Measurements from ENCODE around the gene PTPRG.
A peak's percentile ranks its signal among the peaks of the same experiment; 100 is the strongest.

The PTPRG gene

DNA sequence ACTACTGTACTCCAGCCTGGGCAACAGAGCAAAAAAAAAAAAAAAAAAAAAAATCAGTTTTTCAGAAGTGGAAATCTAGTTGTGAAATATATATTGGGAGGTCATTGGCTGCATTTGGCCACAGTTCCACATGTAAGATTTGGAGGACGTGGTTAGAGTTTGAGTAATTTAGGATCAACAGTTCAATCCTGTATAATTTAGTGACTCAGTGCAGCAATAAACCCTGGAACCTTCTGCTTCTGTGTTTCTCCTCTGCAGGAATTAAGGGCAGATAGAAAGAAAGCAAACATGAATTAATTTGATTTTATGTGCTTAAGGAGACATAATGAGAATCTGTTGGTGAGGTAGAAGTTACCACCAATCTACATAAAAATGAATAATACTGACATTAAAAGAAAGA, 347.0 kb downstream of the PTPRG start:
- no peak for DNase-seq

DNA sequence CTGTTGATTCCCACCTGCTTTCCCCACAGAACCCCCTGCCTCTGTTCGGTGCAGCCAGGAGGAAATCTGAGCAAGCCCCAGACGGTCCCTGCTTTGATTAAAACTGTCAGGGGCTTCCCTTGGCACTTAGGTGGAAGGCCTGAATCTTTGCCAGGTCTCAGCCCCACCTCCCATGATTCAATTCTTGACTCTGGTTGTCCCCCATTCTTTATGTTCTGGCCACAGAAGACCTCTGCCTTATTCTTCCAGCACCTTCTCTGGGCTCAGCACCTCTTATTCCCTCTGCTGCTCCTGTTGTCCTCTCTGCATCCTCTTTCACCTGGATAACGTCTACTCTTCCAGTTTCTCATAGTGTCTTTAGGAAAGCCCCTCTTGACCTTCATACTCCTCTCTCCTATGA, 349.4 kb downstream of the PTPRG start:
- no peak for DNase-seq

DNA sequence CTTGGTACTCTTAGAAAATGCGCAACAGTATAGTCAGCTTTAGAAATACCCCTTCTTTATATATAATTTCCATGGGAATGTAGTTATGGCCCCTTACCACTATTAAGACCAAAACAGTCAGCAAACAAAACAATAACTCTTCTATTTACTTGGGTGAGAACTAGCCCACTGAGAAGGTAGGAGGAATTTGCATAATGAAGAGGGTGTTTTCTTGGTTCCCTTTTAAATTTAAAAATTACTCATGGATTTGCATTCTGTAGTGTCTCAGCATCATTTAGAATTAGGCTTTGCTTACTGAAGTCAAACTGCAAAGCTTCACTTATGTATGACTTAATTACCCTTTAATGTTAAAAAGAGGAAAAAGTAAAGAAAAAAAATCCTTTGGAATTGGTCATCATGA, 350.8 kb downstream of the PTPRG start:
- no peak for DNase-seq

DNA sequence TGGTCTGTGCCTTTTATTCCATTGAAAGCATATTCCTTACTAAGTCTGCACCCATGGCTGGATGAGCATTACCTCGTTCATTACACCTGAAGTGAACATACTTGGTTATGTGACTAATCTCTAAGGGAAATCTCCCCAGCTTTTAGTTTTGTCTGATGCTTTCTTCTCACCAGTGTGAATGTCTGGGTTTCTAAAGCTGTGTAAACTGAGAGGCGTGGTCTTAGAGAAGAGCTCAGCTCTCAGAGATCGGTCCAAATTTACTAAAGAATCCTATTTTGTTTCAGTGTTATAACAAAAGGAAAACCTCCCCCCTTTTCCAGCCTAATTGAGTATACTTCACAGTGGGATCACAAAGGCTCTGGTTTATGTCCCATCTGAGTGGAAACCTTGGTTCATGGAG, 352.3 kb downstream of the PTPRG start:
- no peak for DNase-seq

DNA sequence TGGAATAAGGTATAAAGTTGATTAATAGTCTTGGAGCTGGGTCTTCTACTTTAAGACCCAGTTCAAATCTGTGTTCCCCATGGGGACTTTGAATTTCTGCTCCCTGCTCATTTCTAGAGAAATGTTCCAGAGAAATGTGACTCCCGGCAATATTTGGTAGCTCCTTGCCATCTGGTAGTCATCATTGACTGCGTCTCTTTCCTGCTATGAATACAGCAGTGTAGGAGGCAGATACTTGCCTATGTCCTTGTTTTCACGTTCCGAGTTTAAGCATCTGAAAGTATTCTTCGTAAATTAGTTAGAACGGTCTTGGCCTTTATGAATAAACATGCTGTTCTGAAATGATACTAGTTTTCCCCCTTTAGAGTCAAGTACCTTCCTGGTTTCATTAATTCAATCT, 352.9 kb downstream of the PTPRG start:
- no peak for DNase-seq

DNA sequence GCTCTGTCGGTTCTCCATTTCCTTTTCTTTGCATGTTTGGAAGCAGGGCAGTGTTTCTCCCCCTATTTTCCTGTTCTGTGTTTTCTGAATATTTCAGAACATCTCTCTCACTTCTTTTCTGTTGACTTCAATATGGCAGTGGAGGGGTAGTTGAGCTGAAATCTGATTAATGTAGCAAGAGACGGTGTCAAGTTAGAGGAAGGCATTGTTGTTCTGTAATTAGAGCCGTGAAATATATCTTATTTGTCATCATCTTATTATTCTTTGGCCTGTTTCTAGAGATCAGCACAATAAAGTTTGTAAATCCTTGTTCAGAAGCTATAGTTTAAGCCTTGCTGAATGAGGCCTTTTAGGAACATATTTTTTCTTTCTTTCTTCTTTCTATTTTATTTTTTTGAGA, 353.9 kb downstream of the PTPRG start:
- no peak for DNase-seq

DNA sequence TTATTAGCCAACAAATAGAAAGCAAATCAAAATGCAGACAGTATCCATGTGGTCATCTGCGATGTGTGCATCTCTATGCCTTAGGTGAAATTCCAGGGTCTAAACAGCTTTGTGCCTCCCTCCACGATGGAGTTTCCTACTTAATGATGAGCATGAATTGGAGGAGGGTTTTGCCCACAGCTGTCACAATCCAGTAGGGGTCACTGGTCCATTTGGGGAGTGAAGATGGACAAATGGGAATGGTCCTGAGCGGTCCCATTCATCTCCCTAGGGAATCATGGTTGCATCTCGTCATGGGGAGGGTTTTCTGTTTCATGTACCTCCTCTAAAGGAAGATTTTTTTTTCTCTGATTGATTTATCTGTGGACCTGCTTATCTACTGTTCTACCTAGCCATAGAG, 358.0 kb downstream of the PTPRG start:
- DNase-seq, result no peak

DNA sequence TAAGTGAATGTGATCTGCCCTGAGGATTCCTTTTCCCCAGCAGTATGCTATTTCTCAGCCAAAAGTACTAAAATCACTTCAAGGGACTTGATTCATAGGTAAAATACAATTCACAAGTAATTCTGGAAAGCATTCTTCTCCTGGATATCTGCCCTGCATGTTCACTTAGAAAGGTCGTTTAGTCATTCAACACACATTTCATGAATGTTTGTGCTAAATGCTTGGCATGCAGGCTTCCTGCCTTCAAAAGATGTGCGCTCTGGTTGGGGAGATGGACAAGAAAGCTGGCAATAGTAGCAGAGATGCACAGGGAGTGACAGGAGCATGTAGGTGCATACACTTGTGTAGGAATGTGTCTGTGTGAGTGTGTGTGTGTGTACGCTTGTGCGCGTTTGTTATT, 360.7 kb downstream of the PTPRG start:
- DNase-seq, result no peak

DNA sequence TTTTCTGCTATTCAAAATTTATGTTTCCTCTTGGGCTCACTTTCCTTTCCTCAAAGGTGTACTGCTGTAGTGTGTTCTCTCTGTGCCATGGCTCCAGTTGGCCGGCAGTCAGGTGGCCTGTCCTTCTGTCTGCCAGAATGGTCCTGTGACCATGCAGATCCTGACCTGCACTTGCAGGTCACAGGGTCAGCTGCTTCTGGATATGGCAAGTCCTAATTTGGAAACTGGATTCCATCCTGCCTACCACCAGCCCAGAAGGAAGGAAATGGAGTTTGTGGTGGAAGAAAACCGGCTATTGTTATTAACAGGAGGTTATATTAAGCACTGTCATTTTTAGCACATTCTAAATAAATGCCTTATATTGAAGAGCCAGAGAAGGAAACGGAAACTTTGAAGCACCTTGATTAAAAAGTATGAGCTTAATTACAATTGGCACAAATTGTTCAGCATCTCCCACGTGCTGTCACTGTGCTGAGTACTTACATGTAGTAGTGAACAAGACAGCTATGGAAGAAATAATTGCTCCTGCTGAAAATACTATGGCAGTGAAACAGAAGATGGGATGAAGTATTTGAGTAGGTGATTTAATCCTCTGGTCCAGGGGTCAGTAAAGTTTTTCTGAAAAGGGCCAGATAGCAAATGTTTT, 362.8 kb downstream of the PTPRG start:
- no peak for DNase-seq

DNA sequence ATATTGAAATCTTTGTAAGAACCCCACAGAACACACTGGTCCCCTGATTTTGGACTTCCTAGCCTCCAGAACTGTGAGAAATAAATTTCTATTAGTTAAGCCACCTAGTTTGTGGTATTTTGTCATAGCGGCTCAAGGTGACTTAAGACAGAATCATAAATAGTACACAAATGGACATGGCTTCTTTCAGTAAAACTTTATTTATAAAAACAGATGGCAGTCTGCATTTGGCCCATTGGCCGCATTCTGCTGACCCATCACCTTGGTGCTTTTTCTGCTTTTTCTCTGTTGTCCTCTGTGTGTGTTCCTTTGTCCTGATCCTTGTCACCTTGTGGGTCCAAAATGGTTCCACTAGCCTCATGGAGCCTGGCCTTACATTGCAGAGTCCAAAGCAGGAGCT, 363.6 kb downstream of the PTPRG start:
- no peak for DNase-seq

DNA sequence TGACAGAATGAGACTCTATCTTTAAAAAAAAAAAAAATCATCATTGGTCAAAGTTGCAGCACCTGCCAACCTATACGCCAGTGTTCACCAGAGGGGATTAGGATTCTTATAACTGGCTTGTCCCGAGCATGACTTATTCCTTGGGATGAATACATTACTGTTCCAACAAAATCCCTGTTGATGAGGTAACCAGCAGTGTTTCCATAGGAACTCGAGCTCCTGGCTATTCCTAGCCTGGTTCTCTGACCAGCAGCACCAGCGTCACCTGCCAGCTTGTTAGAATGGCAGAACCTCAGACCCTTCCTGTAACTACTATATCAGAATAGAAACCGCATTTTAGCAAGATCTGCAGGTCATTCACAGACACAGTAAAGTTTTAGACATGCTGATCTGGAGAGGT, 364.4 kb downstream of the PTPRG start:
- no peak for DNase-seq

DNA sequence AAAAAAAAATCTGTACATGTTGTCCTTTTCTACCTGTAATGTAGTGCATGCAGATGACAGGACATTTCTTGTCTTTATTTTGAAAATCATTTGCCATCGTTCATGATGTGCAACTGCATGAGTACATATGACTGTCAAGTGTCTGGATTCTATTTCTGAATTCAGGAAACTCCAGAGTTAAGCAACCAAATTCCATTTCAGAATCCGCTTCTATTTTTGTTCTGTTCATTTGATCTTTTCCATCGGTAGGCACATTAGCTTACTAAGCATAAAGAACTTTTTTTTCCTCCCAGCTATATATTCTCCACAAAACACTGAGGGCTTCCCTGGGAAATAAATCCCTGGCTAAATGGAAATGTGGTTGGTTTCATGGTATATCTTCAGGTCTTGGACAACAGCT, 365.6 kb downstream of the PTPRG start:
- DNase-seq, result no peak

DNA sequence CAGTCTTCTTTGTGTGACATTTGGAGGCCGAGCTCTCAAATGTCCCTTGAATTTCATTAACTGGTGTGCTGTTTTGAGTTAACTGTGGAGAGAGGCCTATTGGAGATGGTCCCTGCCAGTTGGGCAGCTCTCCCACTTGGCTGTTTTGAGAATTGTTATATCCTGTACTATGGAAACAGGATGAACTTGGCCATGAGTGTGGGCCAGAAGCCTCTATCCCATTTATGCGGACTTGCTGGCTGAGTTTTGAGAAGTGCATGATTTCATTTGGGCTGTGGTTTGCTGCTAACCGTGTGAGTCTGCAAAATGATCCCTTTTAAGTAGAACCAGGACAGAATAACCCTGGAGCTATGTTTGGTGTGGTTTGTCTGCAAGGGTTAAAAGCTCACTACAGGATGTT, 366.0 kb downstream of the PTPRG start:
- no peak for DNase-seq

DNA sequence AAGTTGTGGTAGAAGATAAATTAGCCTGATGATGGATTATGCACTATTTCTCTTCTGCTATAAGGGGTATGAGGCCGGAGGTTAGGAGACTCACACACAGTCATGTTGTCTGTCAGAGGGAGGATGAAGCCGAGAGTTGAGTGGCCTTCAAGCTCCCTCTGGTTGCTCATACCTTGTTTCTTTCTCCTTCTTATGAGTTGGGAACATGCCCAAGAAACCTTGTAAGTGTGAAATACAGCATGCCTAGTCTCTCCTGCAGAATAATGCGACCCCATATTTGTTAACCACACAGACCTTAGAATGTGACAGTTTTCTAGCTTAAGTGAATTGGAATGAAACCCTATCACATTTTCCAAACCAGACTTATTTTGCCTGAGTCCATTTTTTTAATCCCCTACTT, 366.7 kb downstream of the PTPRG start:
- no peak for DNase-seq

DNA sequence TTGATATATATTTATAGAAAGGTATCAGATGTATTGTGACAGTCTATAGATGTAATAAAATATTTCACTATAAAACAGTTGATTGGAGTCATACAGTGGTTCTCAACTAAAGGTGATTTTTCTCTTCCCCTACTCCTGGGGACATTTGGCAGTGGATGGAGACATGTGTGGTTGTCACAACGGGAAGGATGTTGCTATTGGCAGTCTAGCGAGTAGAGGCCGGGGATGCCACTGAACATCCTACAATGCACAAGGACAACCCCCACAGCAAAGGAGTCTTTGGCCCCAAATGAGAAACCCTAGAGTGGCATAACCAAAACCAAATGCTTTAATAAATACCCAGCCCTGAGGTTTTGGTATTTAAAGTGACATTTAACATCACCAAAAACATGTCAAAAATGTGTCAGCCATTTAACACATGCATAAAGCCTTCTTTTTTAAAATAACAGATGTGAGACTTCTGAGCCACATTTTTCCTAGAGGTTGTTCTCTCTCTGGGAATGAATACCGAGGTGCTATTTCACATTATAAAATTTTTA, 367.5 kb downstream of the PTPRG start:
- DNase-seq, result no peak

DNA sequence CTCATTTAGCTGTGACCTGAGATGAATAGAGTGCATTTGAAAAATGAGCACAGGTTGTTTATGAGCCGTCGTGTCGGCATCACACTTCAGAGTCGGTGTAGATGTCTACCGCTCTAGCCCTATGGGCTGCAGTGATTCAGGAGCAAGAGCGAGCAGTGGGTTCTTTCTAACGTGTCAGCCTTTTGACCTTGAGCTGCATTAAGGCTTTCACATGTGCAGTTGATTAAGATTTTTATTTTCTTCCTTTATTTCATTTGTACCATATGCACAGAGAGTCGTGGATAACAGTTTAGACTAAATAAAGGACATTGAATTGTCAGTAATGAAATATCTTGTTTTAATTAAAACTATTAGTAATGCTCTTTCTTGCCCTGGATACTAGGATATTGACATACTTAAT, 368.2 kb downstream of the PTPRG start:
- DNase-seq, result no peak

DNA sequence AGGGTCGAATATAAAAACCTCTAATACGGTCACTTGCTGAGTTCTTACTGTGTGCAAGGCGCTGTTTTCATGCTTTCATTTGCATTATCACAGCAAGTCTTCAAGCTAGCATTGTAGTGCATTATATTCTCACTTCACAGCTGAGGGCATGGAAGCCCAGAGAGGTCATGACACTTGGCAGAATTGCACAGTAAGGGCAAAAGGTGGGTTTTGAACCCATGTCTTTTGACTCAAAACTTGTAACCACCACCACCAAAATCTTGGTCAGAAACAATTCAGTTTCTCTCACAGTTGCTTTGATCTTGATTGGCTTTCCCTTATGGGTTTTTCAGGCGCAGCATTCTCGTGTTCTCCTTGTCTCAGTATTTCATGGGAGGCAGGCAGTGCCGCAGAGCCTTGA, 371.1 kb downstream of the PTPRG start:
- no peak for DNase-seq

DNA sequence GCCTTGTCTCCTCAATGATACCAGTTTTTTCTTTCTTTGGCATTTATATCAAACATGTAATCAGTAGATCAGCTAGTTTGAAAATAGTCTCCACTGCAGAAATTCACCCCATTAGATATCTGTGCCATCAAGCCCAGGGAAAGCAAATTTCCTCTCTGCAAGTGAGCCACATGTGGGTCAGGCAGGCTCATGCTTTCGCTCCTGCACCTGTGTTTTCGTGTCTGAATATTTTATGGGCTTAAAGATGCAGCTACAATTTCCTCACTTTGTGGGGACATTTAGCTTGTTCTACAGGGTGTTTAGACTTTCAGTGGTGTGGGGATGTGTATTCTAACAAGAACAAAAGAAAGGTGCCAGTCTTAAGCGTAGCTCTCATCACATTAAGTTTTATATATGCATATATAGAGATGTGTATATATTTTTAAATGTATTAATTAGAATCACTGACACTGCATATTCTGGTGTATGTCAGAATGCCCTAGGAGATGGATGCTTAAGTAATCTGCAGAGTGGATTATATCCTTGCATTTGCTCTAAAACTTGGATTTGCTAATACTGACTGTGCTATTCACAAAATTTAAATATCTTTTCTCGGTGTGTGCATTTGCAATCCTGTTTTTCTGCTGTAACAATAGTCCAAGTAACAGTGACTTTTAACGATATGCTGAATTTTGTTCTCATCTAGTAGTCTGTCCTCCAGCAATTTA, 372.6 kb downstream of the PTPRG start:
- DNase-seq, result no peak

DNA sequence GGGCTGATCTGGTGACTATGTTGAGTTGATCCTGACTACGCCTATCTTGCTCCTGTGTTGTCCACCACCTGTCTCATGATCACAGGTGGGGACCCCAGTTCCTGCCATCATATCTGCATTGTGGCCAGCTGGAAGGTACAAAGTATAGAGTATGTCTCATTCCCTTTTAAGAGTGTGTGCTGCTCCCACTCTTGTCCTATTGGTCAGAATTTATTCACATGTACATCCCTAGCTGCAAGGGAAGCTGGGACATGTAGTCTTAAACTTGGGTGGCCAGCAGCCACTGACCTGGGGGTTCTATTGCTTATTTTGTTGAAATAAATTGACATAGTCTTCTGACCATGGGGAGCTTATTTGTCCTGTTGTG, 373.1 kb downstream of the PTPRG start:
- DNase-seq, result no peak

DNA sequence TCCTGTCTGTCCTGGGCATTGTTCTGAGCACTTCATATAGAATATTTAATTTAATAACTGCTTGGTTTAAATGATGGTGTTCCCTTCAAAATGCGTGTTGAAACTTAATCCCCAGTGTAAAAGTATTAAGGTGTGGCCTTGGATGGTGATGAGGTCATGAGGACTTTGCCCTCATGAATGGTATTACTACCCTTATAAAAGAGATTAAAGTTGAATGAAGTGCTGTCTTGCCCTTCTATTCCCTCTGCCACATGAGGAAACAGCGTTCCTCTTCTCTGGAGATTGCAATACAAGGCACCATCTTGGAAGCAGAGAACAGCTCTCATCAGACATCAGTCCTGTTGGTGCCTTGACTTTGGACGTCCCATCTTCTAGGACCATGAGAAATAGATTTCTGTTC, 374.4 kb downstream of the PTPRG start:
- no peak for DNase-seq

DNA sequence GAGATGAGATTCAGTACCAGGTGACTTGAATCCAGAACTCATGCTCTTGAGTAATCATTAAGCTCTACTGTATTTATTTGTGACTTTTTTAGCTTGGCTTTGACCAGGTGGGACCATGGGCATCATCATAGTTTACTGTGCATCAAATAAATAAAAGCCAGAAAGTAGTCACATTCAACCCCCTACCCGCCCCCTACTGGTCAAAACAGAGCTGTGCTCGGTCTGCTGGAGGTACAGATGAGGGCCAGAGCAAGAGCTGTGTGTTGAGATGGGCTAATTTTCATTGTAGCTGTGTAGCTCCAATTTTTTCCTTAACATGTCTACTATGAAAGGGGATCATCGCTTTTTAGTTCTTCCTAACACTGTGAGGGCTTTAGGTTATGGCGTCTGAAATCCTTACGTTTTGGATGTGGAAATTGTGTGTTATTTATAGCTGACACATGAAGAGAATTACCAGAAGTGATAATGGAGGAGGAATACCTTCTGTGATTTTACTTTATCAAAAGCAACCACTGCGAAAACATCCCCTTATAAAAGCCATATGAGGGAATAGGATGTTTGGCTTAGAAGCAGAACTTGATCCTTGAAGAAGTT, 375.1 kb downstream of the PTPRG start:
- DNase-seq, result peak; percentile 49

DNA sequence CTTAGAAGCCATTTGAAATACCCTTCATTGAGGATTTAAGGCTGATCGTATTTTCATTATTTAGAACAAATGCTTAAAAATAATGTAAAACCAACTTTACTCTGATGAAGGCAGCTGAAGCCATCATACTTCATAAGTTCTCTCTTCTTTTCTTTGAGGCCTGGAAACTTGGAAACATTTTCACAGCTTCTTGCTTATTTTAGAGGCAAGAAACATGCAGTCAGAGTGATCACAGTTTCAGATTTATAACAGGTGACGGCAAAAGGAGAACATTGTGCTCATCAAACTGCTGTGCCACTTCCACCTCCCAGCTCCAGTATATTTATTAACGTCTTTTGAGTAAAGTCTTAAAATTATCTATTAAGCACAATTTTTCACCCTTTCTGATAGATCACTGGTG, 376.1 kb downstream of the PTPRG start:
- DNase-seq, result no peak

DNA sequence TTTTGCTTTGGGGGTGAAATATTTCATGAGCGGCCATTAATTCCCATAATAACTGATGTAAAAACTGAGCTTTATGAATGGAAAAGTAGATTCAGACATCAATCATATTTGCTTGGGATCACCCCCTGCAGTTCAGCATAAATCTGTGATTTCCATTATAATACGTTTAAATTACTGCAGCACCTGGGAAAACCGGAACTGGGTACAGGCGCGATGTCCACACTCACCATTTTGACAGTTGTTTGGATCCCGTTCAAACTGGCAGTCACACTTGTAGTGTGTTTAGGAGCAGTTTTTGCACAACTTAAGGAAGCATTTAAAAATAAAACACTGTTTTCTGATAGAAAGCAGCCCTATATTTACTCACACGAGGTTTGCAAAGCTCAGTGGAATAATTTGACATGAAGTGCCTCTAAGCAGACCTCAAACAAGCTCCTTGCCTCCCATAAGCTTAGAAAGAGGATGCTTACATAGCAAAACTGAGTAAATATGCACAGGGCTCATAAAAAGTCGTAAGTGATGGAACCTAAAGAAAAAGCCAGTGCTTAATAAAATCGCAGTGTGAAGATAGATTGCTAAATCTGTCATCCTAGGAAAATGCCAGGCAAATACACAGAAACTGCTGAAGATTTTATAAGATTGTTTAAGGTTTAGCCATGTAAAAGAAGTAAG, 377.6 kb downstream of the PTPRG start:
- DNase-seq, result no peak

DNA sequence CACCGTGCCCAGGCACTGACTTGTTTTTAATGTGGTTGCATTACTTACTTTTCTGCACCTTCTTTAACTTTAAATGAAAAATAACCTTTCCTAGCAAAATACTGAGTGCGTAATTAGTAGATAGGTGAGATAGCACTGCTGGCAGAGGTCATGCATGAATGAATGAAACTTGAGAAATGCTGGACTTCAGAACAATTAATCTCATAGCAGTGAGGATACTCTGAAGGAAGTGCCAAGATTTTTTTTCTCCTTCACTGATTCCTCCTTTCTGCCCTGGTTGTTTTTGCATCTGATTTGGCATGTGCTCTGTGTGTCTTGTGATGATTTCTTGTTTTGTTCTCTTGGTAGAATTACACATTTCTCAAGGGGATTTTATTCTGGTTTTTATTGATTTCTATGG, 378.9 kb downstream of the PTPRG start:
- no peak for DNase-seq
